22Rv1 (cell line): ENCODE results near the gene NFIL3.

Source experiments
- ZFX ChIP-seq: fragments of 450-650 bp; IDR thresholded peaks from 2 replicates; pipeline ENCODE4 v1.6.1; 2017; ENCODE audit warnings: antibody characterized with exemption, borderline replicate concordance
- TF ChIP-seq, protein P1 (sequence below): fragments of 450-650 bp; IDR thresholded peaks from 2 replicates; pipeline ENCODE4 v1.5.1; 2017; ENCODE audit warnings: mild to moderate bottlenecking

DNA sequence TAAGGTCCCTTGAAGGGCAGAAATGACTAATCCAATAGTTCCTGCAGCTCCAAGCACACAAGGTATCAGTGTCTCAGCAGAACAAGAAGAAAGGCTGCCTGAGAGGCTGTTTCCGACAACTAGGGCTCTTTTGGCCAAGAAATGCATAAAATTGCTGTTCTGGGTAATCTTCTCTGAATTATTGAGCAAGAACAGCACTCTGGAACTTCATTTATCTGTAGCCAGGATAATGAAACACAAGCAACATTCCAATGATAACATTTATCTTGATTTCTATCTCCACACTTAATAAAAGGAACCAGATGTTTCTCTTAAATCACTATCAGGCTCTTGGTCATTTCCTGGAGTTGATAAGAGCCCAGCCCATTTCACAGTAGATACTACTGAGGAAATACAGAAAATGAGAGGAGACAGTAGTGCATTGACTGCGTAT, 44.9 kb downstream of the NFIL3 start:
- TF ChIP-seq, protein P1, sequence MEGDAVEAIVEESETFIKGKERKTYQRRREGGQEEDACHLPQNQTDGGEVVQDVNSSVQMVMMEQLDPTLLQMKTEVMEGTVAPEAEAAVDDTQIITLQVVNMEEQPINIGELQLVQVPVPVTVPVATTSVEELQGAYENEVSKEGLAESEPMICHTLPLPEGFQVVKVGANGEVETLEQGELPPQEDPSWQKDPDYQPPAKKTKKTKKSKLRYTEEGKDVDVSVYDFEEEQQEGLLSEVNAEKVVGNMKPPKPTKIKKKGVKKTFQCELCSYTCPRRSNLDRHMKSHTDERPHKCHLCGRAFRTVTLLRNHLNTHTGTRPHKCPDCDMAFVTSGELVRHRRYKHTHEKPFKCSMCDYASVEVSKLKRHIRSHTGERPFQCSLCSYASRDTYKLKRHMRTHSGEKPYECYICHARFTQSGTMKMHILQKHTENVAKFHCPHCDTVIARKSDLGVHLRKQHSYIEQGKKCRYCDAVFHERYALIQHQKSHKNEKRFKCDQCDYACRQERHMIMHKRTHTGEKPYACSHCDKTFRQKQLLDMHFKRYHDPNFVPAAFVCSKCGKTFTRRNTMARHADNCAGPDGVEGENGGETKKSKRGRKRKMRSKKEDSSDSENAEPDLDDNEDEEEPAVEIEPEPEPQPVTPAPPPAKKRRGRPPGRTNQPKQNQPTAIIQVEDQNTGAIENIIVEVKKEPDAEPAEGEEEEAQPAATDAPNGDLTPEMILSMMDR: no peak
- TF ChIP-seq ZFX: no peak
